NCI-H82 treated with DMSO at 0.1 percent for 48 hours (cell line): Measurements from ENCODE around the gene ERI2.
A peak's percentile ranks its signal among the peaks of the same experiment; 100 is the strongest.
"Not testable (repeated sequence)": the region's sequence is repeated elsewhere in the genome, so short reads cannot be mapped to it uniquely, and the experiment has no call there.

ENCODE experiments used
- DNase-seq: peaks from one replicate; lab custom pipeline; 2025; ENCODE audit not compliant: unreplicated experiment; lab: John Stamatoyannopoulos, UW

ERI2 gene

GRCh38 chr16:20818929-20819585, 12.8 kb upstream of the ERI2 start:
- no peak for DNase-seq

GRCh38 chr16:20814784-20815183, 8.5 kb upstream of the ERI2 start:
- no peak for DNase-seq

- DNase-seq: no peak
Observed at GRCh38 chr16:20812510-20812909, 6.2 kb upstream of the ERI2 start.

GRCh38 chr16:20811889-20812439, 5.7 kb upstream of the ERI2 start:
- DNase-seq: no peak

- no peak for DNase-seq
Observed at GRCh38 chr16:20807862-20808261, 1.6 kb upstream of the ERI2 start.

- DNase-seq: not testable (repeated sequence)
Observed at GRCh38 chr16:20805684-20806167, 546 bp downstream of the ERI2 start.

- DNase-seq: no peak
Observed at GRCh38 chr16:20803561-20804214, 2.6 kb downstream of the ERI2 start.

GRCh38 chr16:20803192-20803560, 3.1 kb downstream of the ERI2 start:
- no peak for DNase-seq

GRCh38 chr16:20801278-20801677, 5.0 kb downstream of the ERI2 start:
- DNase-seq: no peak

GRCh38 chr16:20799599-20799998, 6.7 kb downstream of the ERI2 start:
- peak; percentile 34 for DNase-seq

GRCh38 chr16:20798364-20798763, 7.9 kb downstream of the ERI2 start:
- no peak for DNase-seq

- DNase-seq: no peak
Observed at GRCh38 chr16:20791923-20792612, 14.2 kb downstream of the ERI2 start.

GRCh38 chr16:20789130-20789529, 17.1 kb downstream of the ERI2 start:
- DNase-seq: peak; percentile 78

GRCh38 chr16:20784204-20784603, 22.1 kb downstream of the ERI2 start:
- DNase-seq: no peak

- DNase-seq: no peak
Observed at GRCh38 chr16:20782470-20782869, 23.8 kb downstream of the ERI2 start.

GRCh38 chr16:20781697-20782096, 24.6 kb downstream of the ERI2 start:
- DNase-seq: no peak

GRCh38 chr16:20774703-20775362, 31.4 kb downstream of the ERI2 start:
- DNase-seq: peak; percentile 54

- no peak for DNase-seq
Observed at GRCh38 chr16:20773679-20774078, 32.6 kb downstream of the ERI2 start.

GRCh38 chr16:20768818-20769217, 37.5 kb downstream of the ERI2 start:
- no peak for DNase-seq

- no peak for DNase-seq
Observed at GRCh38 chr16:20768121-20768520, 38.2 kb downstream of the ERI2 start.

GRCh38 chr16:20767577-20767976, 38.7 kb downstream of the ERI2 start:
- DNase-seq: no peak
